ENCODE results near the gene SYT13. TPM values are rescaled to one million over a fixed set of nuclear protein-coding genes. Genes with fewer than 3 reads are reported as not detected.

The SYT13 gene
- total RNA-seq, 1 experiment from 2014 or later = 4.3 TPM

DNA sequence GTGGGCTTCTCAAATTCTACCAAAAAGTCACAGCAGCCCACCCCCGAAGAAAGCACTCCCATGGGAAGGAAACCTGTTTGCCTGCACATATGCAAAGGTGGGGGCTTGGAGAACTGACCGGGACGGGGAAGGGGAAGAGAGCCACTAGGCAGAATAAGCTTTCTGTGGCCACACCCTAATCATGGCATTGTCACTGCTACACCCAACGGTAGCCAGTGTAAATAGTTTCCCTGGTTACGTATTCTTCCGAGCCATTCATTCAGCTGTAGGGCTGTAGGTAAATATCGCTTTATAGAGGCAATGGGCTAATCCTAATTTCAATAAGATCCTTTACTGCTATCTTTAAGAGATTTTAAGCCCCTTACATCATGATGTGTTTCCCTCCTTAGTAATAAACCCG, 78.0 kb downstream of the SYT13 start:
- no CpG with 5 or more reads among the region's 8 CpGs for WGBS (ENCODE audit: extremely low coverage, insufficient read length, low lambda C conversion rate)
- TF ChIP-seq, protein P1, sequence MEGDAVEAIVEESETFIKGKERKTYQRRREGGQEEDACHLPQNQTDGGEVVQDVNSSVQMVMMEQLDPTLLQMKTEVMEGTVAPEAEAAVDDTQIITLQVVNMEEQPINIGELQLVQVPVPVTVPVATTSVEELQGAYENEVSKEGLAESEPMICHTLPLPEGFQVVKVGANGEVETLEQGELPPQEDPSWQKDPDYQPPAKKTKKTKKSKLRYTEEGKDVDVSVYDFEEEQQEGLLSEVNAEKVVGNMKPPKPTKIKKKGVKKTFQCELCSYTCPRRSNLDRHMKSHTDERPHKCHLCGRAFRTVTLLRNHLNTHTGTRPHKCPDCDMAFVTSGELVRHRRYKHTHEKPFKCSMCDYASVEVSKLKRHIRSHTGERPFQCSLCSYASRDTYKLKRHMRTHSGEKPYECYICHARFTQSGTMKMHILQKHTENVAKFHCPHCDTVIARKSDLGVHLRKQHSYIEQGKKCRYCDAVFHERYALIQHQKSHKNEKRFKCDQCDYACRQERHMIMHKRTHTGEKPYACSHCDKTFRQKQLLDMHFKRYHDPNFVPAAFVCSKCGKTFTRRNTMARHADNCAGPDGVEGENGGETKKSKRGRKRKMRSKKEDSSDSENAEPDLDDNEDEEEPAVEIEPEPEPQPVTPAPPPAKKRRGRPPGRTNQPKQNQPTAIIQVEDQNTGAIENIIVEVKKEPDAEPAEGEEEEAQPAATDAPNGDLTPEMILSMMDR (conservative IDR thresholded peaks at IDR 0.05) = no peak
- no peaks in the 10 kb centered on the region for H3K23me2 ChIP-seq (ENCODE audit: insufficient read length, low read depth, low read length, poor library complexity, severe bottlenecking)

More for the DNA sequence above, 78.0 kb downstream of the SYT13 start:
- H2BK120ac ChIP-seq (ENCODE audit: low read depth, low read length, poor library complexity, severe bottlenecking) = no peak overlapping the region
- no peaks in the 10 kb centered on the region for H3K79me2 ChIP-seq (ENCODE audit: insufficient read depth, low read length)
- H3K23ac ChIP-seq (ENCODE audit: insufficient read length, low read depth, low read length) = no peak overlapping the region
- Mint-ChIP-seq H3K4me3 (no peak overlapping the region), H3K9me3 (peaks cover under 1 to 2% of the 10 kb centered on the region in 2 experiments; a peak in 2 of 5 replicates), H3K27ac (no peak overlapping the region), H3K27me3 (ENCODE audit: low read depth) (no peaks in the 10 kb centered on the region; the same call in 1 of the 2 replicates), H3K36me3 (ENCODE audit: insufficient read depth in 1 of 3, low read depth in 3 of 3) (peaks cover 2 to 7% (median 5%) of the 10 kb centered on the region in 3 experiments; a peak in 4 of 7 replicates), H3K4me1 (peaks cover 13 to 20% of the 10 kb centered on the region in 2 experiments)
- H4K8ac ChIP-seq (replicated peaks; ENCODE audit: insufficient read length, low read depth, low read length) = no peak overlapping the region
- H2BK15ac ChIP-seq (ENCODE audit: low read depth, low read length) = no peak overlapping the region
- no peak overlapping the region for H2AFZ ChIP-seq (ENCODE audit: low read length)
- H3K4ac ChIP-seq (ENCODE audit: low read depth, low read length) = no peak overlapping the region
- no peaks in the 10 kb centered on the region for H3K79me1 ChIP-seq (ENCODE audit: insufficient read depth, low read depth, low read length, poor library complexity, severe bottlenecking)
- no peak overlapping the region for H4K5ac ChIP-seq (ENCODE audit: insufficient read length, low read depth, low read length)
- no peak overlapping the region for H3K18ac ChIP-seq (ENCODE audit: insufficient read length, low read depth, low read length)
- no peak overlapping the region for H2BK5ac ChIP-seq (ENCODE audit: insufficient read length, low read length)
- H3K4me2 ChIP-seq (ENCODE audit: insufficient read depth, insufficient read length, low read length) = no peak overlapping the region
- no peak overlapping the region for H3K14ac ChIP-seq (ENCODE audit: insufficient read depth, low read length)
- no peak overlapping the region for H2BK20ac ChIP-seq (ENCODE audit: low read depth, low read length, poor library complexity, severe bottlenecking)
- H3K27me3 ChIP-seq (ENCODE audit: insufficient read depth, low read length) = no peaks in the 10 kb centered on the region
- H3T11ph ChIP-seq (ENCODE audit: low read length) = no peak overlapping the region
- no peaks in the 10 kb centered on the region for H4K20me1 ChIP-seq (ENCODE audit: control insufficient read depth, insufficient read depth, insufficient read length)
- no peak overlapping the region for H4K91ac ChIP-seq (ENCODE audit: insufficient read length, low read depth, low read length)
- H2AK5ac ChIP-seq (ENCODE audit: insufficient read length, low read length) = no peak overlapping the region
- H3K9me3 ChIP-seq (ENCODE audit: control insufficient read depth, low read depth, low read length) = no peaks in the 10 kb centered on the region
- H3K9ac ChIP-seq (ENCODE audit: extremely low read depth, insufficient read length, low read length) = no peak overlapping the region
- no peak overlapping the region for H3K56ac ChIP-seq (ENCODE audit: insufficient read length, low read depth, low read length)
- no peak for DNase-seq
- no peak overlapping the region for H3K27ac ChIP-seq (ENCODE audit: insufficient read length, low read depth, low read length)
- no peaks in the 10 kb centered on the region for H3K4me1 ChIP-seq (ENCODE audit: insufficient read depth, low read length)
- H2BK12ac ChIP-seq (ENCODE audit: insufficient read length, low read depth, low read length) = no peak overlapping the region
